Upper lobe of left lung (tissue), 4 donors: ENCODE data around the gene ANKRD13D.
"Not testable (repeated sequence)": the region's sequence is repeated elsewhere in the genome, so short reads cannot be mapped to it uniquely, and the experiment has no call there.

Experiments used
- CTCF ChIP-seq, 6 experiments: fragments of 450-650 bp in 4 of 6; fragments of 200-600 bp in 2 of 6; sonication (generic) in 2 of 6; IDR thresholded peaks; one replicate each; pipeline ENCODE4 v1.5.1; 2016 to 2019; ENCODE audit warnings: antibody characterized with exemption in 6 of 6
- EP300 ChIP-seq, 4 donors: sonication (generic); formaldehyde crosslinking; IDR thresholded peaks; one replicate each; pipeline ENCODE4 v1.5.1; 2017; ENCODE audit warnings: antibody characterized with exemption in 4 of 4, control low read depth in 2 of 4
- POLR2A ChIP-seq, 4 donors: fragments of 450-650 bp; IDR thresholded peaks; one replicate each; pipeline ENCODE4 v1.5.1; 2016 to 2017; ENCODE audit warnings: antibody characterized with exemption in 4 of 4, mild to moderate bottlenecking in 2 of 4
- POLR2AphosphoS5 ChIP-seq, 2 donors: sonication (generic); formaldehyde crosslinking; IDR thresholded peaks; one replicate each; pipeline ENCODE4 v1.5.1; 2017; ENCODE audit warnings: antibody characterized with exemption in 2 of 2

- not testable (repeated sequence) for TF ChIP-seq CTCF, POLR2A, EP300, POLR2AphosphoS5 (IDR thresholded peaks at IDR 0.05)
Observed at GRCh38 chr11:67318876-67319275, 29.8 kb downstream of the ANKRD13D start.
